LNCaP clone FGC (cell line): ENCODE measurements around the gene B4GALNT3.
"Not testable (repeated sequence)": the region's sequence is repeated elsewhere in the genome, so short reads cannot be mapped to it uniquely, and the experiment has no call there.

Experiments
- DNase-seq: peaks from one replicate; pipeline ENCODE4 v3.0.0-alpha.2; 2011; ENCODE audit warnings: low read depth
- H3K4me3 ChIP-seq: 2 replicates; pipeline ENCODE4 v1.5.1; 2011; ENCODE audit warnings: mild to moderate bottlenecking, low read depth, low read length, control low read depth
- CTCF ChIP-seq: IDR thresholded peaks from 2 replicates; pipeline ENCODE4 v1.5.1; 2012; ENCODE audit warnings: mild to moderate bottlenecking; ENCODE audit not compliant: control insufficient read depth, insufficient read depth; ENCODE audit errors: extremely low read depth

The B4GALNT3 gene

GRCh38 chr12:573232-573631, 113.5 kb downstream of the B4GALNT3 start:
- no peak for TF ChIP-seq CTCF
- DNase-seq = no peak
- H3K4me3 ChIP-seq = no peak overlapping the region

GRCh38 chr12:574475-575128, 114.9 kb downstream of the B4GALNT3 start:
- no peak for TF ChIP-seq CTCF
- DNase-seq = no peak
- no peak overlapping the region for H3K4me3 ChIP-seq

- no peak for TF ChIP-seq CTCF
- no peak overlapping the region for H3K4me3 ChIP-seq
- DNase-seq = no peak
These were observed 115.4 kb downstream of the B4GALNT3 start for GRCh38 chr12:575129-575502.

- no peak overlapping the region for H3K4me3 ChIP-seq
- TF ChIP-seq CTCF = peak; percentile 93
These were observed 116.3 kb downstream of the B4GALNT3 start for GRCh38 chr12:575948-576614.

GRCh38 chr12:576615-577110, 116.9 kb downstream of the B4GALNT3 start:
- H3K4me3 ChIP-seq = no peak overlapping the region
- no peak for DNase-seq
- no peak for TF ChIP-seq CTCF

More at GRCh38 chr12:575948-576614, 116.3 kb downstream of the B4GALNT3 start:
- peak; percentile 7 for DNase-seq

- not testable (repeated sequence) for DNase-seq, H3K4me3 ChIP-seq
These were observed 118.4 kb downstream of the B4GALNT3 start for GRCh38 chr12:577994-578747.

GRCh38 chr12:578748-579419, 119.1 kb downstream of the B4GALNT3 start:
- H3K4me3 ChIP-seq = no peak overlapping the region
- TF ChIP-seq CTCF = no peak
- DNase-seq = no peak
